22Rv1 (cell line): Measurements from ENCODE around the gene PDAP1.
A peak's percentile ranks its signal among the peaks of the same experiment; 100 is the strongest.

Experiments
- H3K27ac ChIP-seq: fragments of 450-650 bp; 2 replicates; pipeline ENCODE4 v1.5.1; 2017
- ZFX ChIP-seq: fragments of 450-650 bp; IDR thresholded peaks from 2 replicates; pipeline ENCODE4 v1.6.1; 2017; ENCODE audit warnings: antibody characterized with exemption, borderline replicate concordance
- TF ChIP-seq, protein P1 (sequence below): fragments of 450-650 bp; IDR thresholded peaks from 2 replicates; pipeline ENCODE4 v1.5.1; 2017; ENCODE audit warnings: mild to moderate bottlenecking

The PDAP1 gene

DNA sequence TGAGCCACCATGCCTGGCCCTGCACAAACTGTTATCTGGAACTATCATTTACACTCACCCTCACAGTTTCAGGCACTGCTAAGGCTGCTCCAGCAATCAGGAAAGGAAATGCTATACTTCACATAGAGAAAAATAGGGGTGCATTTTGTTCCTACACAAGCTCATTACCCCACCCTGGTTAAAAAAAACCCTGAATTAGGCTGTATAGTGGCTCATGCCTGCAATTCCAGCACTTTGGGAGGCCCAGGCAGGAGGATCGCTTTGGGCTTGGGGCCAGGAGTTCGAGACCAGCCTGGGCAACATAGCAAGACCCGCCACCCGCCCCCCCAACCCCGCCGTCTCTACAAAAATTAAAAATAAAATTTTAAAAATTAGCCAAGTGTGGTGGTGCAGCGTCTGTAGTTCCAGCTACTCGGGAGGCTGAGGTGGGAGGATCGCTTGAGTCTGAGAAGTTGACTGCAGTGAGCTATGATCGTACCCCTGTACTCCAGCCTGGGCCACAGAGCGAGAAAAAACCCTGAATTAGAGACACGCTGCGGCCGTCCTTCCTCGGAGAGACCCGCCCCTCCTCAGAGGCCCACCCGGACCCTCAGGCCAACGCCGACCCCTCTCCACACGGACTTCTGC lies 29.7 kb upstream of the PDAP1 start:
- H3K27ac ChIP-seq = peak overlapping the region; percentile 99
- no peak for TF ChIP-seq ZFX
- TF ChIP-seq, protein P1, sequence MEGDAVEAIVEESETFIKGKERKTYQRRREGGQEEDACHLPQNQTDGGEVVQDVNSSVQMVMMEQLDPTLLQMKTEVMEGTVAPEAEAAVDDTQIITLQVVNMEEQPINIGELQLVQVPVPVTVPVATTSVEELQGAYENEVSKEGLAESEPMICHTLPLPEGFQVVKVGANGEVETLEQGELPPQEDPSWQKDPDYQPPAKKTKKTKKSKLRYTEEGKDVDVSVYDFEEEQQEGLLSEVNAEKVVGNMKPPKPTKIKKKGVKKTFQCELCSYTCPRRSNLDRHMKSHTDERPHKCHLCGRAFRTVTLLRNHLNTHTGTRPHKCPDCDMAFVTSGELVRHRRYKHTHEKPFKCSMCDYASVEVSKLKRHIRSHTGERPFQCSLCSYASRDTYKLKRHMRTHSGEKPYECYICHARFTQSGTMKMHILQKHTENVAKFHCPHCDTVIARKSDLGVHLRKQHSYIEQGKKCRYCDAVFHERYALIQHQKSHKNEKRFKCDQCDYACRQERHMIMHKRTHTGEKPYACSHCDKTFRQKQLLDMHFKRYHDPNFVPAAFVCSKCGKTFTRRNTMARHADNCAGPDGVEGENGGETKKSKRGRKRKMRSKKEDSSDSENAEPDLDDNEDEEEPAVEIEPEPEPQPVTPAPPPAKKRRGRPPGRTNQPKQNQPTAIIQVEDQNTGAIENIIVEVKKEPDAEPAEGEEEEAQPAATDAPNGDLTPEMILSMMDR = no peak

DNA sequence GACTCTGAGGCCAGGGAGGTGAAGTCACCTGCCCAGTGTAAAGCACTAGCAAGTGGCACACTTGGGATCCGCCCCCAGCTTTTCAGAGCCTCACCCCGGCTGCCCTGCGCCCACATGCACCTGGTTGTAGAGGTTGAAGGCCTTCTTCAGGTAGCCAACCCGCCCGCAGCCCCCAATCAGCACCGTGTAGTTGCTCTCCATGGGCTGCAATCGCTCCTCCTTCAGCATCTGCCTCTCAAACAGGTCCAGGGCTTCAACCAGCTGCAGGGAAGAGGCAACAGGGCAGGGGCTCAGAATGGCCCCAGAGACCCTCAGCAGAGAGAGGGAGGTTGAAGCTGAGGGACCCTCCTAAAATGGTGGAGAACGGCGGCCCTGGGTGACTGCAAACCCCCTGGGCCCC lies 24.8 kb upstream of the PDAP1 start:
- TF ChIP-seq, protein P1 = no peak
- TF ChIP-seq ZFX = no peak
- H3K27ac ChIP-seq = peak overlapping the region; percentile 99

DNA sequence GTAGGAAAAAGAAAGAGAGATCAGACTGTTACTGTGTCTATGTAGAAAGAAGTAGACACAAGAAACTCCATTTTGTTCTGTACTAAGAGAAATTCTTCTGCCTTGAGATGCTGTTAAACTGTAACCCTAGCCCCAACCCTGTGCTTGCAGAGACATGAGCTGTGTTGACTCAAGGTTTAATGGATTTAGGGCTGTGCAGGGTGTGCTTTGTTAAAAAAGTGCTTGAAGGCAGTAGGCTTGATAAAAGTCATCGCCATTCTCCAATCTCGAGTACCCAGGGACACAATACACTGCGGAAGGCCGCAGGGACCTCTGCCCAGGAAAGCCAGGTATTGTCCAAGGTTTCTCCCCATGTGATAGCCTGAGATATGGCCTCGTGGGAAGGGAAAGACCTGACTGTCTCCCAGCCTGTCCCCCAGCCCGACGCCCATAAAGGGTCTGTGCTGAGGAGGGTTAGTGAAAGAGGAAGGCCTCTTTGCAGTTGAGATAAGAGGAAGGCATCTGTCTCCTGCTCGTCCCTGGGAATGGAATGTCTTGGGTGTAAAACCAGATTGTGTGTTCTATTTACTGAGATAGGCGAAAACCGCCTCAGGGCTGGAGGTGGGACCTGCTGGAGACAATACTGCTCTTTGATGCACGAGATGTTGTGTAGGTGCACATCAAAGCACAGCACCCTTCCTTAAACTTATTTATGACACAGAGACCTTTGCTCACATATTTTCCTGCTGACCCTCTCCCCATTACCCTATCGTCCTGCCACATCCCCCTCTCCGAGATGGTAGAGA lies 23.6 kb upstream of the PDAP1 start:
- H3K27ac ChIP-seq = peak overlapping the region; percentile 99

DNA sequence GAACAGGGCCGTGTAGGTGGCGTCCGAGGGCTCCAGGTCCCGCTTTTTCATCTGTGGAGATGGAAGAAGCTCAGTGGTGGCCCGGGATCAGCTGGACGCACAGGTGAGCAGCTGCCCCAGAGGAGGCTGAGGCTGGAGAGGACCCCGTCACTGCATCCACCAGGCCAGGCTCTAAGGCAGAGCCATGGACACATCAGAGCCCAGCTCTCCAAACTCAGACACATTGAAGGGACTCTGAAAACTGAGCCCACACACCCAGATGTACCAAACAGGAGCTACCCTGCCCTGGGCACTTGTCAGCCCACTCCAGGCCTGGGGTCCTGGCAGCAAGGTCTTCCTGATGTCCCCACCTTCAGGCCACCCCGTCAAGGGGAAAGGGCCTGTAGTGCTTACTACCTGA lies 21.4 kb upstream of the PDAP1 start:
- TF ChIP-seq ZFX = no peak
- TF ChIP-seq, protein P1 = no peak
- peak overlapping the region; percentile 99 for H3K27ac ChIP-seq

DNA sequence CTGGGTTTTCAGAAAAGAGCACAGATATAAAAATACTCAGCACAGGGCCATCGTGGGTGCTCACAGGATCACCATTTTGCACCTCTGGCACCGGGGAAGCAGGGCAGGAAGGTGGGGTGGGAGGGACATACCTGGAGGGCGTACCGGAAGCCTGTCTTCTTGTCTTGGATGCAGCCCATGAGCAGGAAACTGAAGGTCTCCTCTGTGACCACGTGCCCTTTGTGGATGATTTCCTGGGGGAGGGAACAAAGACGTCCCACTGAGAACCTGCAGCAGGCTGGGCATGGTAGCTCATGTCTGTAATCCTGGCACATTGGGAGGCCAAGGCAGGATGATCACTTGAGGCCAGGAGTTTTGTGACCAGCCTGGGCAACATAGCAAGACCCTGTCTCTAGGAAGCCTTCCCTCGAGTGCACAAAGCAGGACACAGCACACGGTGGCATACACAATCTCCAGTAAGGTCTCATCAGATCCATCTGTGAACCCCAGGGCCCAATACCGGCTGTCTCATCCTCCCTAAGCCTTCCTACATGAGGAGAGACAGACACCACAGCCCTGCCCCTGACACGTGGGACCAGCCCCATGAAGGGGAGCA lies 20.7 kb upstream of the PDAP1 start:
- TF ChIP-seq, protein P1 = no peak
- TF ChIP-seq ZFX = no peak
- peak overlapping the region; percentile 99 for H3K27ac ChIP-seq

DNA sequence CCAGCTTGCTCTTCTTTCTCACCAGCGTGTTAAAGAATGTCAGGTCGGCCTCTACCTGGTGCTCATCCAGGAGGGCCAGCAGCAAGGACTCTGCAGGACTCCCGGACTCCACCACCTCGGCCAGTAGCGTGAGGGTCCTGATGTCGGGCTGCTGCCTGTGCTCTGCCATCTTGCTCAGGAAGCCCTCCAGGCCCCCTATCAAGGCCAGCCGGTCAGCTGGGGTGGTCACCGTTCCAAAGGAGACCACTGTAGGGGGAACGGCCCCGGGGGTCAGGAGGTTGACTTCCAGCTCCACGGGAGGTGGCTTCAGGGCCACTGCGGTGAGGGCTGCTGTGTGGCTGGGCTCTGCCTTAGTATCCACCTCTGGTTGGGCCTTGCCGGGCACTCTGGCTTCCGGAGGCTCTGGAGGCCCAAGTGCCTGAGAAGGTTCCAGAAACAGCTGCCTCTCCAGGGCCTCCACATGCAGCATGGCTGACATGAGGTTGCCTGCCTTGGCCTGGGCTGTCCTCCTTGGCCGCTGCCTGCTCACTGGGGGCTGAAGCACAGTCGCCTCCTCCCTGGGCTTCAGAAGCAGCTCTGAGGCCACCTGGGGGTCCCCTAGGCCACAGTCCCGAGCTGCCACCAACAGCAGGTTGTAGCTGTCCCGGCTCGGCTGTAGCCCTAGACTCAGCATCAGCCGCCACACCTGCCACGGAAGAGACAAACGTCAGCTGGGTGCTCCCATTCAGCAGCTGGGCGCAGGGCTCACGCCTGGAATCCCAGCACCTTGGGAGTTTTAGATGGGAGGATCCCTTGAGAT lies 16.7 kb upstream of the PDAP1 start:
- no peak for TF ChIP-seq ZFX
- TF ChIP-seq, protein P1 = no peak

DNA sequence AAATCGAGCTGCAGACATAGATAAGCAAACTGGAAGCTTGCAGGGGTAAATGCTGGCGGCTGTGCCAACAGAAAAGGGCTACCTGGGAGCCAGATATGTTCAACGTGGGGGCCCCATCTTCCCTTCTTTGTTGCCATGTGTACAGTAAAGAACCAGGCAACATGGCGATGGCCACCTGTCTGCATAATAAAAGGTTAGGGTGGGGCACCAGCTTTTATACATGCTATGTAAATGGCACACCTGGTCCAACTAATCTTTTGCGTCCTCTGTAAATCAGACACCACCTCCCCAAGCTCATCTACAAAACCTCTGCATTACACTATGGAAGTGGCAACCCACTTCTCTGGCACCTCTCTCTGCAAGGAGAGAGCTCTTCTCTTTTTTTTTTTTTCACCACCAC lies 14.2 kb upstream of the PDAP1 start:
- H3K27ac ChIP-seq = peak overlapping the region; percentile 53
- TF ChIP-seq, protein P1 = no peak
- no peak for TF ChIP-seq ZFX

More for the DNA sequence above, 16.7 kb upstream of the PDAP1 start:
- H3K27ac ChIP-seq = peak overlapping the region; percentile 53
